NCI-H774 (cell line): ENCODE data around the gene GABARAPL2.
"Not testable (repeated sequence)": the region's sequence is repeated elsewhere in the genome, so short reads cannot be mapped to it uniquely, and the experiment has no call there.

Source experiments
- DNase-seq: peaks from one replicate; lab custom pipeline; 2025; lab: John Stamatoyannopoulos, UW

The GABARAPL2 gene, protein sequence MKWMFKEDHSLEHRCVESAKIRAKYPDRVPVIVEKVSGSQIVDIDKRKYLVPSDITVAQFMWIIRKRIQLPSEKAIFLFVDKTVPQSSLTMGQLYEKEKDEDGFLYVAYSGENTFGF

DNA sequence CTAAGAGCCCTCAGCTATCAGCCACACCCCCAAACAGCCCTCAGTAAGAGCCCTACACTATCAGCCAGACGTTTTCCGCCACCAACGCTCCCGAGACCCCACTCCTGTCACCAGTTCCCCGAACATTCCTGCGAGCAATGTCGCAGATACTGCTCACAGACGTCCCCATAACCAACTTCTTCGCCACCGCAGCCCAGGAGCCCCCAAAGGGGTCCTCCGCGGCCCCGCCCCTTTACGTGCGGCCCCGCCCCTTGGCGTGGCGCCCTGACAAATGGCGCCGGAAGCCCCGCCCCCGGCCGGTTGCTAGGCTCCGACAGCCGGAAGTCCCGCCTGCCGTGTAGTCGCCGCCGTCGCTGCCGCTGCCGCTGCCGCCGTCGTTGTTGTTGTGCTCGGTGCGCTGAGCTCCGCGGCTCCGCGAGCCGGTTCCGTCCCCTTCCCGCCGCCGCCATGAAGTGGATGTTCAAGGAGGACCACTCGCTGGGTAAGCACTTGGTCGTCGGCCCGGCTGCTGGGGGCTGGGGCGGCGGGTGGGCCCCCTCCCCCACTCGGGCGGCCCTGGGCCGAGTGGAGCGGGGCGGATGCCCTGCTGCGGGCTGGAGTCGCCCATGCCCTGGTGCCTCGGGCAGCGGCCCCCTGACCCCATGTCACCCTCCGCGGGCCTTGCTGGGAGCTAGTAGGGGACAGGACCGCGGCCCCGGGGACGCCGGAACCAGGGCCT lies at the start of gene GABARAPL2:
TSS of gene GABARAPL2 (plus strand) at position 340 of the 718 bp plus-strand sequence. CDS start at position 448, 108 bp downstream.
- peak; percentile 34 for DNase-seq

GRCh38 chr16:75519175-75519574 lies 47.0 kb upstream of the GABARAPL2 start:
- DNase-seq, result no peak

- DNase-seq, result no peak
Observed at GRCh38 chr16:75526032-75526790, 40.0 kb upstream of the GABARAPL2 start.

DNA sequence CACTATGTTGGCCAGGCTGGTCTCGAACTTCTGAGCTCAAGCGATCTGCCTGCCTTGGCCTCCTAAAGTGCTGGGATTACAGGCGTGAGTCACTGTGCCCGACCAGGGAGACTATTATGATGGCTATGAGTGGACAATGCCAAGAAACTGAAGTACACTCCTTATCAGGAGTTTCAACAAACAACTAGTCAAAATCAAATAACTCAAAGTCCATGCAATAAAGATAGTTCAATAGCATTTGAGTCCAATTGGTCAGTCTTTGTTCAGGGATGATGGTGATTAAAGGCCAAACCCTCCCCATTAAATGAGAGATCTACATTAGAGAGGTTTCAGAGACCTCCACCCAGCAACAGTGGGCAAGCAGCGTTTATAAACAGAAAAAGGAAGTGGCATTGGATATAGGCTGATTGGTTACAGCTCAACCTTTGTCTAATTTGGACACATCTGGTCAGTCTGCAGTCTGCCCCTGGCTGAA lies 38.3 kb upstream of the GABARAPL2 start:
- no peak for DNase-seq

DNA sequence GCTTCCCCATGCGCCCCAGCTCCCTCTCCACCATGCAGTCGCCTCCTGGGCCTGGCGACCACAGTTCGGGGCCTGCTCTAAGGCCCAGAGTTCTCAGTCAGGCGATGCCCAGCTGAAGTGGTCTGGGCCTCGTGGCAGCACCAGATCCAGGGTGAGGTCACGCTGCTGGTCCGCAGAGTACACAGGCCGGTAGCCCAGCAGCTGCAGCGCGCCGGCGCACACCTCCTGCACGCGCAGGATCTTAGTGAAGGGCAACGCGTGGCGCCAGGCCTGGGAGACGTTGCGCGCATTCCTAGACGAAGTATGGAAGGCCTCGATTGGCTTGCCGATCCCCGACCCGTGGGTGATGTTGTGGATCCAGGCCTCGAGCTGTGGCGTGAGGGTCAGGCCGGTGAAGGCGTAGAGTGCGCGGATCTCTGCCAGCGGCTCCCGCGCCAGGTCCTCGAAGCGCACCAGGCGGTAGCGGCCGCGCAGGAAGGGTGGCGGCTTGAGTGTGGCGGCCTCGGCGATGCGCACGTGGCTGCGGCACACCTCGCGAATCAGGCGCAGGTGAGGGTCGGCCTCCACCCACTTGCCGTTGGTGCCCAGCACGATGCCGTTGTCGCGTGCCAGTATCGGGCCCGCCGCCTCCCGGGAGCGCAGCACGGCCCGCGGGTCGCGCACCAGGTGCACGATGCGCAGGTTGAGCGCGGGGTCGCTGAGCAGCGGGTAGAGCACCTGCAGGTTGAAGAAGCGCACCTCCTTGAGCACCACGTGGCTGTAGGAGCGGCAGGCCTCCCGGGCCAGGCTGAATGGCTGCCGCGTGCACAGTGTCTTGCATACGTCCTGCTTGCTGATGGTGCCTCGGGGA lies 36.9 kb upstream of the GABARAPL2 start:
- DNase-seq, result no peak

DNA sequence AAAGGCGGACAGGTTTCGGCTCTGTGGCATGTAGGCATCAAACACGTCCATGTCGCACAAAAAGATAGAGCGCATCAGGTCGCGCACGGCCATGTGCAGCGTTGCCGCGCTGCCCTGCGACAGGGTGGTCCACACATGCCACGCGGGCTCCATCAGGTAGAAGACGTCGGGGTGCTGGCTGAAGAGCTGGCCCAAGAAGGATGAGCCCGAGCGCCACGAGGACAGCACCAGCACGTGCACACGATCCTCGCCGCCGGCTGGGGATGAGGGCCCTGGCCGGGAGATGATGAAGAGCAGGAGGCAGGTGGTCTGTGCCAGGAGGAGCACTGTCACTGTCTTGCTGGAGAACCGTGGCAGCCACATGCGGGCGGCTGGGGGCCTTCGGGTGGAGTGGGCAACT lies 36.2 kb upstream of the GABARAPL2 start:
- DNase-seq, result no peak

DNA sequence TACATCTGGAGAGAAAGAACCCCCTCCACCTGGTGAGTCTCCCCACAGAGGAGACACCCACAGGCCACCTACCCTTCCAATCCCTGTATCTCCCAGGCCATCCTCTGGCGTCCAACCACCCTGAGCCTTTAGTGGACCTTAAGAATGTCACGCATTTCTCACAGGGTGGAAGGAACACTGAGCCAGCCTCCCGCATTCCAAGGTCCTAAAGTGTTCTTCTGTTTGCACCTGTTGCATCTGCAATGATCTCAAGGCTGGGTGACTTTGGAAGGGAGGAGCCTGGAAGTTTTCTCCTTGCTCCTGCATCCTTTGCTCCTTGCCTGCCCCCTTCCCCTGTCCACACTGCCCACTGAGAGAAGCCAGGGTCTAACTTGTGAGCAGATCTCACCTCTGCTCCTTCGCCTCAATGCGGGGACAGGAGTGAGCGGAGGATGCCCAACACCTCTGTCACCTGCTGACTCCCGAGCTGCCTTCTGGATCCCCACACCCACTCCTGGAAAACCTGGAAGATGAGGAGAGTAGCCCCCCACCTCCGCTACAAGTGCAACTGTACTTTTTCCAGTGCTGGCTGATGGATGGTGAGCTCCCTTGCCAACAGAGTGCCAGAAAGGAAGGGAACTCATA lies 33.9 kb upstream of the GABARAPL2 start:
- DNase-seq, result no peak

DNA sequence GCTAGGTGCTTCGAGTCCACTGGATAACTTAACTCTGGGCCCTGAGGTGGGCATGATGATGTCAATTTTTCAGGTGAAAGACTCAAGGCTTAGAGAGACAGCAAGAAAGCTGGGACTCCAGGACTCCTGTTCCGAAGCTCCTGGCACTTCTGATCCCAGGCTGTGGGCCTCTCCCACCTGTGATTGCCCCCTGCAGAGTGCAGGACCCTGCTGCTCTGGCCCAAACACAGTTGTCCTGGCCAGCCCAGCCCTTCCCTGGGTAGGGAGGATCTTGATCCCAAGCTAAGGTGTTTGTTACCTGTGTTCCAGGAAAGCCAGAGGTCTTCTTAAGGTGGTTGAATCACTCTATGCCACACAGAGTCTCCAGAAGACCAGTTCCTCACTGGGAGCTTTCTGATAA lies 33.4 kb upstream of the GABARAPL2 start:
- DNase-seq, result no peak

DNA sequence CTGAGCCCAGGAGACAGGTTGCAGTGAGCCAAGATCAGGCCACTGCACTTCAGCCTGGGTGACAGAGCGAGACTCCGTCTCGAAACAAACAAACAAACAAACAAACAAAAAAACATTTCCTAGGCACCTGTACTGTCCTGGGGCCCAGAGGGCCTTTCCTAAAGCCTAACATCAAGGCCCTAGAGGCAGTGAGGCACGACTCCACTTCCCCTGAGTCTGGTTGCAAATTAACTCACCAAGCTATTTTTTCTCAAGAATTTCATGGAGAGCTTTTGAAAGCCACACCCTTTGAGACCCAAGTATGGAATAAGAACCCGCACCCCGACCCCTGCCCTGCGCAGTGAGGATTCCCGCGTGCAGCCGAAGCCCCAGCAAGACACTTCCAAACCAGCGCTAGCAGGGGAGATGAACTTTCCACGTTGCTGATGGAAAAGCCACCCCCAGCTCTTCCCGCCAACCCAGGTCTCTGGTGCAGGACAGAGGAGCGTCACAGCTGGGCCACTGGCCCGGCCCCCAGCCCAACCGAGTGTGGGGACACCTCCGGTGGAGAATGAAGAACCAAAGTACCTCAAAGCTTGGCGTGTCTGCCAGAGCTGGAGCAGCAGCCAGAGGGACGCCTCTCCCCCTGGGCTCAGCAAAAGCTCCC lies 31.5 kb upstream of the GABARAPL2 start:
- no peak for DNase-seq

DNA sequence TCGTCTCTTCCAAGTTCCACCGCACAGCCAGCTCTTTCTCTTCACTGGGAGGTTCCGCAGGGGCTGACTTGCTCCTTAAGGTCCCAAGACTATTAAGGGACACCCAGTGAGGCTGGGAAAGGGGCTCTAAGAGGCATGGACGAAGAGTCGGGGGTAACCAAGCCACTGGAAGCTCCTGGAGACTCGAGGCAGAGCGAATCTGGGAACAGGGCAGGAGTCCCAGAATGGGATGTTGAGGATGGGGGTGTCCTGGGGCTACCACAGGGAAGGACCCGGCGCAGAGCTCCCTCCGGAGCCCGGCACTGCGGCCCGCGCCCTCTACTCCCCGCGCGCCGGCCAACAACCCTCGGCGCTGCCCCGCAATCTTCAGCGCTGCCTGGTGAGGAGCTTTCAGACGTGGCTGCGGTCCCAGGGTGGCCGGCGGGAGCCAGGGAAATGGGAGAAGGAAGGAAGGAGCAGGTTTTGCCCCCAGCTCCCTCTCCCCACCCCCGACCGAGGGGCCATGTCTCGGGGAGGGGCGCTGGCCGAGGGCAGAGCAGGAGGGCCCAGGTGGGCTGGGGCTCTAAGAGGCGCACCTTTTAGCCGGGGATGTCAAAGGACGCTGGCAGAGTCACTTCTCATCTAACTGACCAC lies 30.9 kb upstream of the GABARAPL2 start:
- DNase-seq, result no peak

- no peak for DNase-seq
Observed at GRCh38 chr16:75535901-75536300, 30.3 kb upstream of the GABARAPL2 start, which contains the start of gene CHST5. Gene CHST5 (minus strand): TSS chr16:75536108. CDS start chr16:75530384, 5,724 bp downstream.

DNA sequence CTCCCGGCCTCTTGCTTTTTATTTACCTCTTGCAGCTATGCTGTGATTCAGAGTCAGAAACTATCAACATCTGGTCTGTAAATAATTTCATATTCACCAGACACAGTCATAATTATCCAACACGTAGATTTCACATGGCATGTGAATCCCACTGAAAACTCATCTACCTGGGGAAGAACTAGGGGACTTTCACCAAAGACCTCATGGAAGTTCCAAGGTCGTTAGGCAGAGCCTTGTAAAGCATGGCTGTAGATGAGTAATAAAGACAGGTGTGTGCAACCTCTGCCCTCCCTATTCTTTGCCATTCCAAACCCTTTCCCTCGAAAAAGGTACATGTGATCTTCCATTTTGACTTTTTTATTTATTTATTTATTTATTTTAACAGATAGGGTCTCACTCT lies 28.4 kb upstream of the GABARAPL2 start:
- DNase-seq, result no peak

DNA sequence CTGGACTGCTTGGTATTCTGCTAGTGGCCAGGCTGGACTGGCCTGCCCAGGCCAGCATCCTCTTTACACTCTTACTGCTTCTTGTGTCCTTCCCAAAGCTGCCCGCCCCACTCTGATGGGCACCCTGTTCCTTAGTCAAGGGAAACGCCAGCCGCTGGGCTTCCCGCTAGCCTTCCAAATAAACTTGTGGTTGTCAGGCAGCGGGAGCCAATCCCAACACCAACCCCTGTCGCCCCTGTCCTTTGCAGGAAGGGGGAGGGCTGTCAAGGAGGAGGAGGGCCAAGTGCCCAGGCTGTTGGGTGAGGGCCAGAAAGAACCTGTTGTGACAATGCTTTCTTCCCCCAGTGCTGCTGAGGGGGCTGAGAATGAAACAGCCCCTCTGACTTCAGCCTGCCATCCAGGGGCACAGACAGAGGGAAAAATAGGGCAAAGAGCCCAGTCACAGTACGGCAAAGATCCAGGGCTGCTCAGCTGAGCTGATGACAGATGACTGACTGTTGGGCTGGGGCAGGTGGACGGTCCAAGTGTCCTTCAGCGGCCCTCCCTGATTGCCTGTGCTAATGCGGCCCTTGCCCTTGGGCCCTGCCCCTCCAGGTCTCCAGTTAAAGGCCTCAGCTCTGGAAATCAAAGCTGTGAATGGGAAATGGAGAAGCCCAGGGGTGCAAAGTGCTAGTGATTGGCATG lies 27.2 kb upstream of the GABARAPL2 start:
- not testable (repeated sequence) for DNase-seq

GRCh38 chr16:75541236-75541635 lies 24.9 kb upstream of the GABARAPL2 start:
- no peak for DNase-seq

GRCh38 chr16:75542462-75542861 lies 23.7 kb upstream of the GABARAPL2 start:
- DNase-seq, result not testable (repeated sequence)

DNA sequence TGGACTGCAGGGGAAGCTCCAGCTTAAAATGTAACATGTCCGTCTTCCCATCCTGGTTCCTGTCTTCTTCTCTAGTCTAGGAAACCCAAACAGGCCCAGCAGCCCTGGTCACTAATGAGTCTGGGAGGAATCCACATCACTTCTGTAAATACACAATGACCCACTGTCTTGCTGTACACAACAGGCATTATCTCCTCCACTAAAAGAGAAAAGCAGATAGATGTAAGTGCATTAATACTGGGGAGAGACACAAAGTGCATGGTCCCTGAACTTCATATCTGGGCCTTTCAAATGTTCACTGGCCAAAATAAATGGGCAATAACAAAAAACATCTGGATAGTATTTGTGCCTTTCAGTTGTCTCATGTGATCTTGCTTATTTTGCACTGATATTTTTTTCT lies 20.3 kb upstream of the GABARAPL2 start:
- DNase-seq, result not testable (repeated sequence)

DNA sequence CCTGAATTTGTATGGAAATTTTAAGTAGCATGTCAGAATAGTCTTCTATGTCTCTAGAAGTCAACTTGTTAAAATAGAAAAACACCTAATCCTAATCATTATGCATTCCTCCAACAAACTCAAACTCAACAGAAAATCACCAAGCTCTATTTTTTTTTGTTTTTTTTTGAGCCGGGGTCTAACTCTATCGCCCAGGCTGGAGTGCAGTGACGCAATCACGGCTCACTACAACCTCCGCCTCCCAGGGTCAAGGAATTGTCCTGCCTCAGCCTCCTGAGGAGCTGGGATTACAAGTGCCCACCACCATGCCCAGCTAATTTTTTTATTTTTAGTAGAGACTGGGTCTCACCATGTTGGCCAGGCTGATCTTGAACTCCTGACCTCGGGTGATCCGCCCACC lies 19.9 kb upstream of the GABARAPL2 start:
- no peak for DNase-seq

GRCh38 chr16:75548456-75548855 lies 17.7 kb upstream of the GABARAPL2 start:
- DNase-seq, result not testable (repeated sequence)

GRCh38 chr16:75550211-75550662 lies 15.9 kb upstream of the GABARAPL2 start:
- no peak for DNase-seq

DNA sequence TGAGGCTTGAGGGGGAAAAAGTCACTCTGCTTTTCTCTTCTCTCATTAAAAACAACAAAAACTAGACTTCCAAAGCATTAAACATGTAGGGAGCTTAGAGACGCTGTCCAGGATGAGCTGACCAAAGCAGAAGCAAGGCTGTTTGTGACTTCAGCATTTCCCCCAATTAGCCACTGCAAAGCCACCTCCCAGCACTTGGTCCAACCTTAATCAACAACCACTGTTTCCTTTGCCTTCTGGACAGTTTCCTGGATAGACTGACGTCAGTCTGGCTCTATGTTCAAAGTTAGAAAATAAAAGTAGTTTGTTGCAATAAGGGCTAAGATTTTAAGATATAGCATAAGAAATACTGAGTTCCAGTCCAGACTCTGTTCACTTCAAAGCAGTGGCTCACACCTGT lies 13.2 kb upstream of the GABARAPL2 start:
- no peak for DNase-seq
